ENCODE results near the gene PSMG4.

DNA sequence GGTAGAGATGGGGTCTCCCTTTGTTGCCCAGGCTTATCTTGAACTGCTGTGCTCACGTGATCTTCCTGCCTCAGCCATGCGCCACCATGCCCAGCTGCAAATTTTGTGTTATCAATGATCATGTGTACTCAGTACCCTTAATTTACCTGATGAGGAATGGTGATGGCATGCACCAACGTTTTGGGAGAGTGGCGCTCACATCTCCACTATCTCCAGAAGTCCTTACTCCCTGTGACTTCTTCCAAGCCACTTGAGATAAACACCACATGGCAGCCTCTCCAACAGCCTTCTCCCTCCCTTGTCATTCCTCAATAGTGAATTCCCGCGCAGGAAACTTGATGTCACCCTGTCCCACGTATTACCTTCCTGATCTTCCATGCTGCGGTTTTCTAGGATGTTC is 58.1 kb downstream of the PSMG4 start:
- TF ChIP-seq, protein P1, sequence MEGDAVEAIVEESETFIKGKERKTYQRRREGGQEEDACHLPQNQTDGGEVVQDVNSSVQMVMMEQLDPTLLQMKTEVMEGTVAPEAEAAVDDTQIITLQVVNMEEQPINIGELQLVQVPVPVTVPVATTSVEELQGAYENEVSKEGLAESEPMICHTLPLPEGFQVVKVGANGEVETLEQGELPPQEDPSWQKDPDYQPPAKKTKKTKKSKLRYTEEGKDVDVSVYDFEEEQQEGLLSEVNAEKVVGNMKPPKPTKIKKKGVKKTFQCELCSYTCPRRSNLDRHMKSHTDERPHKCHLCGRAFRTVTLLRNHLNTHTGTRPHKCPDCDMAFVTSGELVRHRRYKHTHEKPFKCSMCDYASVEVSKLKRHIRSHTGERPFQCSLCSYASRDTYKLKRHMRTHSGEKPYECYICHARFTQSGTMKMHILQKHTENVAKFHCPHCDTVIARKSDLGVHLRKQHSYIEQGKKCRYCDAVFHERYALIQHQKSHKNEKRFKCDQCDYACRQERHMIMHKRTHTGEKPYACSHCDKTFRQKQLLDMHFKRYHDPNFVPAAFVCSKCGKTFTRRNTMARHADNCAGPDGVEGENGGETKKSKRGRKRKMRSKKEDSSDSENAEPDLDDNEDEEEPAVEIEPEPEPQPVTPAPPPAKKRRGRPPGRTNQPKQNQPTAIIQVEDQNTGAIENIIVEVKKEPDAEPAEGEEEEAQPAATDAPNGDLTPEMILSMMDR (IDR thresholded peaks at IDR 0.05; ENCODE audit: low read depth, low read length, poor library complexity, severe bottlenecking) = no peak
- TF ChIP-seq EZH2phosphoT487 (IDR thresholded peaks at IDR 0.05; ENCODE audit: borderline replicate concordance, low read length) = no peak
